NCI-H2227 (cell line): Measurements from ENCODE around the gene MRPL34.

ENCODE experiments used
- DNase-seq: peaks from one replicate; lab custom pipeline; 2025; ENCODE audit not compliant: unreplicated experiment; lab: John Stamatoyannopoulos, UW

Gene MRPL34

GRCh38 chr19:17340302-17340870 is 34.7 kb downstream of the MRPL34 start:
- no peak for DNase-seq

GRCh38 chr19:17340871-17341357 is 35.2 kb downstream of the MRPL34 start:
- DNase-seq = no peak

GRCh38 chr19:17341386-17341785 is 35.7 kb downstream of the MRPL34 start:
- DNase-seq = no peak

- no peak for DNase-seq
Measured at GRCh38 chr19:17341845-17342244, 36.2 kb downstream of the MRPL34 start.

GRCh38 chr19:17346109-17346671 is 40.5 kb downstream of the MRPL34 start:
- DNase-seq = peak; percentile 77

GRCh38 chr19:17347361-17347760 is 41.7 kb downstream of the MRPL34 start:
- DNase-seq = no peak

- no peak for DNase-seq
Measured at GRCh38 chr19:17347877-17348276, 42.2 kb downstream of the MRPL34 start.

- DNase-seq = peak; percentile 52
Measured at GRCh38 chr19:17348700-17349099, 43.0 kb downstream of the MRPL34 start.

- DNase-seq = no peak
Measured at GRCh38 chr19:17351815-17352435, 46.3 kb downstream of the MRPL34 start.

GRCh38 chr19:17352608-17353280 is 47.1 kb downstream of the MRPL34 start:
- no peak for DNase-seq

GRCh38 chr19:17353386-17353785 is 47.7 kb downstream of the MRPL34 start:
- no peak for DNase-seq
